ENCODE results near the gene PVALB. TPM values are rescaled to one million over a fixed set of nuclear protein-coding genes. Genes with fewer than 3 reads are reported as not detected.

Gene PVALB
- total RNA-seq, 1 experiment from 2014 or later: not detected

GRCh38 chr22:36797374-36797773, 19.5 kb downstream of the PVALB start:
- no peak overlapping the region for H2AFZ ChIP-seq (ENCODE audit: low read length)

GRCh38 chr22:36796552-36797175, 20.2 kb downstream of the PVALB start:
- no peak overlapping the region for H3K4me2 ChIP-seq (ENCODE audit: low read depth, low read length, poor library complexity, severe bottlenecking)
- H3K4me3 ChIP-seq (ENCODE audit: low read length): no peak overlapping the region
- H3K36me3 ChIP-seq (ENCODE audit: insufficient read depth, low read length): no peaks in the 10 kb centered on the region
- H3K9me2 ChIP-seq (replicated peaks; ENCODE audit: insufficient read depth, low read length): no peaks in the 10 kb centered on the region
- H4K20me1 ChIP-seq (ENCODE audit: insufficient read depth, low read depth, low read length): no peaks in the 10 kb centered on the region
- no peak for DNase-seq
- no peaks in the 10 kb centered on the region for H3K27me3 ChIP-seq (ENCODE audit: low read length)
- H3K9me3 ChIP-seq (ENCODE audit: low read length): no peaks in the 10 kb centered on the region
- H3K4me1 ChIP-seq (ENCODE audit: low read length): no peaks in the 10 kb centered on the region
- H3K9ac ChIP-seq (ENCODE audit: low read length): no peak overlapping the region
- H3K27ac ChIP-seq (ENCODE audit: low read length): no peak overlapping the region
- H2AFZ ChIP-seq (ENCODE audit: low read length): no peak overlapping the region
- H3K79me2 ChIP-seq (ENCODE audit: low read length): no peaks in the 10 kb centered on the region

More at GRCh38 chr22:36797374-36797773, 19.5 kb downstream of the PVALB start:
- Histone ChIP-seq H3K4me1 (ENCODE audit: low read length) (no peaks in the 10 kb centered on the region), H3K9me3 (ENCODE audit: low read length) (no peaks in the 10 kb centered on the region), H3K27me3 (ENCODE audit: low read length) (no peaks in the 10 kb centered on the region), H3K9ac (ENCODE audit: low read length) (no peak overlapping the region), H3K36me3 (ENCODE audit: insufficient read depth, low read length) (no peaks in the 10 kb centered on the region), H3K9me2 (replicated peaks; ENCODE audit: insufficient read depth, low read length) (no peaks in the 10 kb centered on the region), H3K79me2 (ENCODE audit: low read length) (no peaks in the 10 kb centered on the region), H4K20me1 (ENCODE audit: insufficient read depth, low read depth, low read length) (no peaks in the 10 kb centered on the region), H3K27ac (ENCODE audit: low read length) (no peak overlapping the region), H3K4me2 (ENCODE audit: low read depth, low read length, poor library complexity, severe bottlenecking) (no peak overlapping the region), H3K4me3 (ENCODE audit: low read length) (no peak overlapping the region)
- no peak for DNase-seq

GRCh38 chr22:36795633-36796032, 21.2 kb downstream of the PVALB start:
- no peak overlapping the region for H3K4me2 ChIP-seq (ENCODE audit: low read depth, low read length, poor library complexity, severe bottlenecking)
- H3K27me3 ChIP-seq (ENCODE audit: low read length): no peaks in the 10 kb centered on the region
- no peak overlapping the region for H3K9ac ChIP-seq (ENCODE audit: low read length)
- DNase-seq: no peak
- no peaks in the 10 kb centered on the region for H3K36me3 ChIP-seq (ENCODE audit: insufficient read depth, low read length)
- H4K20me1 ChIP-seq (ENCODE audit: insufficient read depth, low read depth, low read length): no peaks in the 10 kb centered on the region
- no peaks in the 10 kb centered on the region for H3K9me3 ChIP-seq (ENCODE audit: low read length)
- H3K4me3 ChIP-seq (ENCODE audit: low read length): no peak overlapping the region
- no peak overlapping the region for H2AFZ ChIP-seq (ENCODE audit: low read length)
- no peaks in the 10 kb centered on the region for H3K4me1 ChIP-seq (ENCODE audit: low read length)
- no peaks in the 10 kb centered on the region for H3K9me2 ChIP-seq (replicated peaks; ENCODE audit: insufficient read depth, low read length)
- H3K27ac ChIP-seq (ENCODE audit: low read length): no peak overlapping the region
- no peaks in the 10 kb centered on the region for H3K79me2 ChIP-seq (ENCODE audit: low read length)

GRCh38 chr22:36790648-36791047, 26.2 kb downstream of the PVALB start:
- no peak for DNase-seq
- H3K9me3 ChIP-seq (ENCODE audit: low read length): no peaks in the 10 kb centered on the region
- H3K4me2 ChIP-seq (ENCODE audit: low read depth, low read length, poor library complexity, severe bottlenecking): no peak overlapping the region
- H3K36me3 ChIP-seq (ENCODE audit: insufficient read depth, low read length): no peaks in the 10 kb centered on the region
- no peaks in the 10 kb centered on the region for H3K9me2 ChIP-seq (replicated peaks; ENCODE audit: insufficient read depth, low read length)
- H3K9ac ChIP-seq (ENCODE audit: low read length): no peak overlapping the region
- no peaks in the 10 kb centered on the region for H3K4me1 ChIP-seq (ENCODE audit: low read length)
- H2AFZ ChIP-seq (ENCODE audit: low read length): no peak overlapping the region
- H3K4me3 ChIP-seq (ENCODE audit: low read length): no peak overlapping the region
- H3K27ac ChIP-seq (ENCODE audit: low read length): no peak overlapping the region
- no peaks in the 10 kb centered on the region for H3K79me2 ChIP-seq (ENCODE audit: low read length)
- H3K27me3 ChIP-seq (ENCODE audit: low read length): no peaks in the 10 kb centered on the region
- no peaks in the 10 kb centered on the region for H4K20me1 ChIP-seq (ENCODE audit: insufficient read depth, low read depth, low read length)

- no peaks in the 10 kb centered on the region for H4K20me1 ChIP-seq (ENCODE audit: insufficient read depth, low read depth, low read length)
- H3K27ac ChIP-seq (ENCODE audit: low read length): no peak overlapping the region
- no peak overlapping the region for H3K9ac ChIP-seq (ENCODE audit: low read length)
- no peaks in the 10 kb centered on the region for H3K27me3 ChIP-seq (ENCODE audit: low read length)
- H3K79me2 ChIP-seq (ENCODE audit: low read length): no peaks in the 10 kb centered on the region
- H2AFZ ChIP-seq (ENCODE audit: low read length): no peak overlapping the region
- H3K4me1 ChIP-seq (ENCODE audit: low read length): no peaks in the 10 kb centered on the region
- no peaks in the 10 kb centered on the region for H3K9me2 ChIP-seq (replicated peaks; ENCODE audit: insufficient read depth, low read length)
- H3K4me3 ChIP-seq (ENCODE audit: low read length): no peak overlapping the region
- no peaks in the 10 kb centered on the region for H3K9me3 ChIP-seq (ENCODE audit: low read length)
- DNase-seq: no peak
- no peak overlapping the region for H3K4me2 ChIP-seq (ENCODE audit: low read depth, low read length, poor library complexity, severe bottlenecking)
- no peaks in the 10 kb centered on the region for H3K36me3 ChIP-seq (ENCODE audit: insufficient read depth, low read length)
These were observed 29.4 kb downstream of the PVALB start for GRCh38 chr22:36787204-36787988.

- no peaks in the 10 kb centered on the region for H4K20me1 ChIP-seq (ENCODE audit: insufficient read depth, low read depth, low read length)
- no peaks in the 10 kb centered on the region for H3K27me3 ChIP-seq (ENCODE audit: low read length)
- no peaks in the 10 kb centered on the region for H3K9me3 ChIP-seq (ENCODE audit: low read length)
- H3K36me3 ChIP-seq (ENCODE audit: insufficient read depth, low read length): no peaks in the 10 kb centered on the region
- H3K27ac ChIP-seq (ENCODE audit: low read length): no peak overlapping the region
- no peak overlapping the region for H3K4me2 ChIP-seq (ENCODE audit: low read depth, low read length, poor library complexity, severe bottlenecking)
- H3K79me2 ChIP-seq (ENCODE audit: low read length): no peaks in the 10 kb centered on the region
- H3K9me2 ChIP-seq (replicated peaks; ENCODE audit: insufficient read depth, low read length): no peaks in the 10 kb centered on the region
- peaks cover 6% of the 10 kb centered on the region for H3K4me1 ChIP-seq (ENCODE audit: low read length)
- no peak overlapping the region for H3K4me3 ChIP-seq (ENCODE audit: low read length)
- H3K9ac ChIP-seq (ENCODE audit: low read length): no peak overlapping the region
- H2AFZ ChIP-seq (ENCODE audit: low read length): no peak overlapping the region
- no peak for DNase-seq
These were observed 33.1 kb downstream of the PVALB start for GRCh38 chr22:36783743-36784142.

GRCh38 chr22:36781656-36782627, 34.9 kb downstream of the PVALB start:
- Histone ChIP-seq H3K4me3 (ENCODE audit: low read length) (peak overlapping the region; percentile 21; the same call in 1 of the 2 replicates), H3K27me3 (ENCODE audit: low read length) (no peaks in the 10 kb centered on the region), H3K79me2 (ENCODE audit: low read length) (no peaks in the 10 kb centered on the region), H3K27ac (ENCODE audit: low read length) (no peak overlapping the region), H3K9ac (ENCODE audit: low read length) (peak overlapping the region; percentile 46), H3K4me1 (ENCODE audit: low read length) (peaks cover 9% of the 10 kb centered on the region), H3K4me2 (ENCODE audit: low read depth, low read length, poor library complexity, severe bottlenecking) (peak overlapping the region; percentile 58), H3K36me3 (ENCODE audit: insufficient read depth, low read length) (no peaks in the 10 kb centered on the region), H2AFZ (ENCODE audit: low read length) (peak overlapping the region; percentile 64), H3K9me2 (replicated peaks; ENCODE audit: insufficient read depth, low read length) (no peaks in the 10 kb centered on the region), H4K20me1 (ENCODE audit: insufficient read depth, low read depth, low read length) (no peaks in the 10 kb centered on the region), H3K9me3 (ENCODE audit: low read length) (no peaks in the 10 kb centered on the region)
- peak; percentile 95 for DNase-seq

- no peak overlapping the region for H3K27ac ChIP-seq (ENCODE audit: low read length)
- no peak overlapping the region for H3K9ac ChIP-seq (ENCODE audit: low read length)
- DNase-seq: no peak
- no peak overlapping the region for H2AFZ ChIP-seq (ENCODE audit: low read length)
- no peaks in the 10 kb centered on the region for H4K20me1 ChIP-seq (ENCODE audit: insufficient read depth, low read depth, low read length)
- no peaks in the 10 kb centered on the region for H3K9me3 ChIP-seq (ENCODE audit: low read length)
- no peaks in the 10 kb centered on the region for H3K27me3 ChIP-seq (ENCODE audit: low read length)
- no peak overlapping the region for H3K4me2 ChIP-seq (ENCODE audit: low read depth, low read length, poor library complexity, severe bottlenecking)
- H3K4me3 ChIP-seq (ENCODE audit: low read length): no peak overlapping the region
- no peaks in the 10 kb centered on the region for H3K36me3 ChIP-seq (ENCODE audit: insufficient read depth, low read length)
- 0 out of 2 replicates have a peak, but pooled peaks cover 4% of the 10 kb centered on the region for H3K79me2 ChIP-seq (ENCODE audit: low read length)
- H3K9me2 ChIP-seq (replicated peaks; ENCODE audit: insufficient read depth, low read length): no peaks in the 10 kb centered on the region
- H3K4me1 ChIP-seq (ENCODE audit: low read length): peaks cover 23% of the 10 kb centered on the region
These were observed 38.8 kb downstream of the PVALB start for GRCh38 chr22:36778020-36778419.

Data from Karpas-422 (cell line).